Psoas muscle (tissue), 8 donors: Measurements from ENCODE around the gene RUNX2. TPM values are rescaled to one million over a fixed set of nuclear protein-coding genes. Genes with fewer than 3 reads are reported as not detected.

Experiments
- ATAC-seq, 4 donors: fragments of 200-7000 bp; cut with Tn5 transposase; one replicate each; pipeline ENCODE4 v1.9.1; 2020; ENCODE audit warnings: moderate library complexity in 3 of 4, mild to moderate bottlenecking in 2 of 4
- DNase-seq, 2 donors: peaks; one replicate each; pipeline ENCODE4 v3.0.0-alpha.2; 2020
- H3K27ac ChIP-seq: fragments of 200-600 bp; one replicate; pipeline ENCODE4 v1.8.0; 2022
- H3K27me3 ChIP-seq, 3 donors: fragments of 200-600 bp in 1 of 3; one replicate each; pipeline versions ENCODE4 v1.6.1 to v1.8.0; 2013 to 2022; ENCODE audit warnings: low read length in 2 of 3, mild to moderate bottlenecking in 2 of 3, moderate library complexity in 1 of 3; ENCODE audit not compliant: insufficient read depth in 3 of 3
- H3K36me3 ChIP-seq, 2 donors: fragments of 200-600 bp in 1 of 2; one replicate each; pipeline versions ENCODE4 v1.6.1 to v1.8.0; 2013 to 2022; ENCODE audit warnings: low read depth in 1 of 2, mild to moderate bottlenecking in 1 of 2, moderate library complexity in 1 of 2; ENCODE audit not compliant: insufficient read depth in 1 of 2
- H3K4me1 ChIP-seq: fragments of 200-600 bp; one replicate; pipeline ENCODE4 v1.8.0; 2022
- H3K4me3 ChIP-seq: fragments of 200-600 bp; one replicate; pipeline ENCODE4 v1.8.0; 2022; ENCODE audit warnings: mild to moderate bottlenecking
- H3K9me3 ChIP-seq: fragments of 200-600 bp; one replicate; pipeline ENCODE4 v1.8.0; 2022
- CTCF ChIP-seq: fragments of 200-600 bp; IDR thresholded peaks from one replicate; pipeline ENCODE4 v1.8.0; 2022; ENCODE audit warnings: antibody characterized with exemption
- WGBS, 3 donors: extraction: QIAGEN DNeasy Blood & Tissue Kit; methylation state at CpG; one replicate each; pipeline versions ENCODE4 v1.1.6 to v1.1.7; 2013; 5-methylcytosine and 5-hydroxymethylcytosine counted together
- intact Hi-C, 2 donors: fragments of 100-400 bp; cut with DNase I; formaldehyde crosslinking; loops; one replicate each; pipeline versions ENCODE4 v1.11.0 to v1.14.2; 2022
- polyA plus RNA-seq, 3 donors: library from polyadenylated mRNA; stranded (reverse); fragments of 200-250 nt; gene quantifications; one replicate each; pipeline ENCODE4 v1.2.3, GENCODE V29; 2013
- total RNA-seq, 4 donors: library from RNA; stranded (reverse); fragmentation: NEBNext Ultra II Directional in 2 of 4; extraction: Animal tissue kit (Norgen Biotek cat#: 25700) in 2 of 4; gene quantifications; one replicate each; pipeline versions ENCODE4 v1.2.1 to v1.2.4, GENCODE V29; 2021 to 2023
- donor health status: healthy with polysubstance abuse.
- donor health status: DM: no; HTN: no; CAD: no; lungs with moderate emphysema.
- donor health status: Bipolar disorder and iron deficiency.
- donor health status: healthy.
- donor health status: DM: yes; HTN: yes; CAD: no.
- donor health status: DM: no; HTN: no; CAD: no.
- donor health status: DM: no; HTN: no; CAD: no.
- donor health status: DM: yes; HTN: yes; CAD: no.

RUNX2 gene
- total and polyA plus RNA-seq, 7 donors, result 0.07 to 0.69 (median 0.21) TPM

DNA sequence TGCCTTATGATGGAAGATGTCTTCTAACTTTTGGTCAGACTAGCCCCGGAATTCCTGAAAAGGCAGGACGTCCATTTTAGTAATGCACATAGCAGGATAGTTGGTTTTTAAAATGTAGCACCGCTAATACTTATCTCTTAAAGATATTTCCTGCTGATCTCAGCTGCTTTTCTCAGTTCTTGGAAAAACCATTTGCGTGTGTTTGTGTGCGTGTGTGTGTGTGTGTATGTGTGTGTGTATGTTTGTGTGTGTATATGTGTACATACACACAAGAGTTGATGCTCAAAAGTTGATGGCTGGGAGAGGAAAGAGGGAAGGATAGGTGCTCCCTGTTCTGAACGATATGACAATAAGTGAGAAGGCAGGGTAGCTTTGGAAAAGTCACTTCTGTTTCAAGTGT is 111.3 kb downstream of the RUNX2 start:
- ATAC-seq, result no peak
- H3K36me3 ChIP-seq, result no peaks in the 10 kb centered on the region
- H3K27me3 ChIP-seq, result no peaks in the 10 kb centered on the region
- WGBS, 3 donors, result 87 to 92% (median 90%) methylated on average over 6 of the region's 6 CpGs
- no peak for TF ChIP-seq CTCF
- no peaks in the 10 kb centered on the region for H3K9me3 ChIP-seq
- DNase-seq, result no peak
- H3K4me1 ChIP-seq, result peaks cover 12% of the 10 kb centered on the region
- no peak overlapping the region for H3K4me3 ChIP-seq
- intact Hi-C loops, result no loop called here
- H3K27ac ChIP-seq, result no peak overlapping the region

GRCh38 chr6:45439861-45440388 is 111.8 kb downstream of the RUNX2 start:
- Histone ChIP-seq H3K9me3 (no peaks in the 10 kb centered on the region), H3K4me1 (peaks cover 12% of the 10 kb centered on the region), H3K27me3 (no peaks in the 10 kb centered on the region), H3K36me3 (no peaks in the 10 kb centered on the region), H3K4me3 (no peak overlapping the region), H3K27ac (no peak overlapping the region)
- no peak for DNase-seq
- WGBS, 3 donors, result 93 to 97% (median 94%) methylated on average over 6 of the region's 6 CpGs
- ATAC-seq, result no peak
- intact Hi-C loops, result loop anchor here in 1 of 2 donors (10.0 kb wide), 1 partner anchor 965 kb away; no protein-coding TSS in a partner anchor
- no peak for TF ChIP-seq CTCF

- TF ChIP-seq CTCF, result no peak
- intact Hi-C loops, result loop anchor here in 1 of 2 donors (10.0 kb wide), 1 partner anchor 967 kb away; no protein-coding TSS in a partner anchor
- H3K27ac ChIP-seq, result no peak overlapping the region
- no peaks in the 10 kb centered on the region for H3K9me3 ChIP-seq
- DNase-seq (no peak), ATAC-seq (no peak)
- H3K27me3 ChIP-seq, result no peaks in the 10 kb centered on the region
- H3K36me3 ChIP-seq, result no peaks in the 10 kb centered on the region
- 86 to 89% (median 87%) methylated on average over 6 of the region's 6 CpGs for WGBS, 3 donors
- no peak overlapping the region for H3K4me3 ChIP-seq
- peaks cover 29% of the 10 kb centered on the region for H3K4me1 ChIP-seq
Observed at GRCh38 chr6:45441851-45442453, 113.8 kb downstream of the RUNX2 start.

DNA sequence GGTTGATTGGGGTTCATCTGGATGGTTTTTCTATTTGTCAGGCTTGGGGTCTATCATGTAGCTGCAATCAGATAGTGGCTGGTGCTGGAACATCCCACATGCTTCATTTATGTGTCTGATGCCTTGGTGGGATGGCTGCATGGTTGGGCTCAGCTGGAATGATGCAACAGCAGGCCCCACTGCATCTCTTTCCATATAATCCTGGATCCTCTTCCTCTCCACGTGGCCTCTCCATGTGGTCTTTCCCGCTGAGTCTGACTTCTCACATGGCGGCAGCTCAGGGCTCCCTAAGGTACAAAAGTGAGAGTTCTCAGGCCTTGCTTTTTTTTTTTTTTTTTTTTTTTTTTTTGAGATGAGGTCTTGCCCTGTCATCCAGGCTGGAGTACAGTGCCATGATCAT is 114.6 kb downstream of the RUNX2 start:
- ATAC-seq (no peak), DNase-seq (no peak)
- Histone ChIP-seq H3K36me3 (no peaks in the 10 kb centered on the region), H3K4me1 (peaks cover 24% of the 10 kb centered on the region), H3K27ac (no peak overlapping the region), H3K4me3 (no peak overlapping the region), H3K9me3 (no peaks in the 10 kb centered on the region), H3K27me3 (no peaks in the 10 kb centered on the region)
- intact Hi-C loops, result loop anchor here in 1 of 2 donors (10.0 kb wide), 1 partner anchor 968 kb away; no protein-coding TSS in a partner anchor
- WGBS, 3 donors, result 89 to 91% (median 91%) methylated on average over 3 of the region's 3 CpGs
- TF ChIP-seq CTCF, result no peak
